ENCODE results near the gene PTPRH.
"Not testable (repeated sequence)": the region's sequence is repeated elsewhere in the genome, so short reads cannot be mapped to it uniquely, and the experiment has no call there.

PTPRH gene

GRCh38 chr19:55196803-55197202 is 12.5 kb downstream of the PTPRH start:
- peak in 1 of 10 donors; percentile 41 for DNase-seq
- intact Hi-C loops (cut with DNase I): no loop called here

GRCh38 chr19:55193481-55193880 is 15.8 kb downstream of the PTPRH start:
- intact Hi-C loops (cut with DNase I): no loop called here
- DNase-seq: peak in 8 of 10 donors; percentile 59 to 95 (median 78)

- DNase-seq: peak in 8 of 10 donors; percentile 52 to 96 (median 77)
- intact Hi-C loops (cut with DNase I): no loop called here
Measured at GRCh38 chr19:55189403-55189835, 19.9 kb downstream of the PTPRH start.

GRCh38 chr19:55188625-55189024 is 20.7 kb downstream of the PTPRH start:
- intact Hi-C loops (cut with DNase I): no loop called here
- DNase-seq: no peak

GRCh38 chr19:55186080-55186479 is 23.2 kb downstream of the PTPRH start:
- peak in 1 of 10 donors; percentile 67 for DNase-seq
- intact Hi-C loops (cut with DNase I): no loop called here

GRCh38 chr19:55181740-55182139 is 27.6 kb downstream of the PTPRH start:
- peak in 1 of 10 donors; percentile 67 for DNase-seq
- intact Hi-C loops (cut with DNase I): no loop called here

GRCh38 chr19:55179606-55180484 is 29.5 kb downstream of the PTPRH start, which contains the start of gene SYT5:
Gene SYT5, minus strand, starts transcription at chr19:55180289. Its CDS starts 1,248 bp downstream, at chr19:55179041.
- intact Hi-C loops (cut with DNase I): loop anchor here (5.0 kb wide), 1 partner anchor 37 kb away; no protein-coding TSS in a partner anchor
- DNase-seq: peak in 6 of 10 donors; percentile 29 to 92 (median 46)

GRCh38 chr19:55178781-55179599 is 30.3 kb downstream of the PTPRH start:
- peak; percentile 69 to 99 (median 91) for DNase-seq
- intact Hi-C loops (cut with DNase I): loop anchor here (5.0 kb wide), 1 partner anchor 38 kb away; no protein-coding TSS in a partner anchor

- intact Hi-C loops (cut with DNase I): loop anchor here (5.0 kb wide), 1 partner anchor 41 kb away; no protein-coding TSS in a partner anchor
Measured at GRCh38 chr19:55176076-55176475, 33.2 kb downstream of the PTPRH start.

GRCh38 chr19:55175117-55175867 is 34.0 kb downstream of the PTPRH start:
- intact Hi-C loops (cut with DNase I): loop anchor here (5.0 kb wide), 1 partner anchor 42 kb away; no protein-coding TSS in a partner anchor

More at GRCh38 chr19:55176076-55176475, 33.2 kb downstream of the PTPRH start:
- DNase-seq: no peak

GRCh38 chr19:55174425-55175116 is 34.7 kb downstream of the PTPRH start:
- intact Hi-C loops (cut with DNase I): loop anchor here (5.0 kb wide), 1 partner anchor 43 kb away; no protein-coding TSS in a partner anchor

More at GRCh38 chr19:55175117-55175867, 34.0 kb downstream of the PTPRH start:
- peak in 6 of 10 donors; percentile 28 to 92 (median 72) for DNase-seq

GRCh38 chr19:55173714-55174409 is 35.4 kb downstream of the PTPRH start:
- intact Hi-C loops (cut with DNase I): no loop called here
- peak in 6 of 10 donors; percentile 31 to 93 (median 45) for DNase-seq

More at GRCh38 chr19:55174425-55175116, 34.7 kb downstream of the PTPRH start:
- peak in 1 of 10 donors; percentile 42 for DNase-seq

GRCh38 chr19:55173186-55173713 is 36.1 kb downstream of the PTPRH start:
- peak in 1 of 10 donors; percentile 59 for DNase-seq
- intact Hi-C loops (cut with DNase I): no loop called here

- DNase-seq: no peak
- intact Hi-C loops (cut with DNase I): no loop called here
Measured at GRCh38 chr19:55172741-55173140, 36.6 kb downstream of the PTPRH start.

GRCh38 chr19:55172318-55172717 is 37.0 kb downstream of the PTPRH start:
- DNase-seq; intact Hi-C loops (cut with DNase I): not testable (repeated sequence)

GRCh38 chr19:55171440-55171839 is 37.9 kb downstream of the PTPRH start:
- intact Hi-C loops (cut with DNase I): no loop called here
- no peak for DNase-seq

GRCh38 chr19:55169136-55169535 is 40.2 kb downstream of the PTPRH start:
- intact Hi-C loops (cut with DNase I): no loop called here
- no peak for DNase-seq

Measured in posterior cingulate gyrus (tissue), 11 donors.